ENCODE measurements around the gene TMUB2. TPM values are rescaled to one million over a fixed set of nuclear protein-coding genes. Genes with fewer than 3 reads are reported as not detected.

The TMUB2 gene
- total and polyA plus RNA-seq, 2 of the 13 experiments (the other 11 are each of a cell fraction or from before 2014, with no cell fraction given): 26.9 to 50.8 TPM

DNA sequence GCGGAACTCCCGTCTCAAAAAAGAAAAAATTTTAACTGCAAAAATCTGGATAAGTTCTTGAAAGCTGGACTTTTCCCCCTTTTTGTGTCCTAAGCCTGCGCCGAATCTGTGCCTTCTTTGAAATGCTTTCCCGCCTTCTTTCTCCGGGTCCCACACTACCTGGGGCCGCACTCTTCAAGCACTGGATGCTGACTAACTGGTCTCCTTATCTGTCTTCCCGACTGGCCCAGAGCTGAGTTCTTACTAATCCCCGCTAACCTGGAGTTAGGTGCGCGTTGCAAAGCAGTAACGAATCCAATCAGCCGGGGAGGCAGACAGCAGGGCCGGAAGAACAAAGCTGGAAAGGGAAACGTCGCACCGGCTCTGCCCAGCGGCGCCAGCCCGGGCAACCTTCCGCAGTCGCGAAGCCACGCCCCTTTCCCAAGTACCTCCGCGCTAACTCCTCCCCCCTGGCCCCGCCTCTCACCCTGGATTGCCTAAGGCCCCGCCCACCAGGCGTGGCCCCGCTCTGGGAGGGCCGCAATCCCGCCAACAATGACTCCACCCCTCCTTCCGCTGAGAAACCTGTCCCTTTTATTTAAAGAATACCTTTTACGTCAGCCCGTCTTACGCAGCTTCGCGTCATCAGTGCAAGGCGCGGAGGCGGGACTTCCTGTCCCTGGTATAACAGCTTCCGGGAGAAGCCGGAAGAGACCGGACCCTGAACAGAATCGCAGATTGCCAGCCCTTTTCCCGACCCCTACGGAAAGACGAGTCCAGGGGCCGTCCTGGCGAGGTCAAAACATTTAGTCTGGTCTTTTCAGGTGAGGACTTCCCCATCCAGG lies at the start of gene TMUB2 (continued):
- TF ChIP-seq, protein P1, sequence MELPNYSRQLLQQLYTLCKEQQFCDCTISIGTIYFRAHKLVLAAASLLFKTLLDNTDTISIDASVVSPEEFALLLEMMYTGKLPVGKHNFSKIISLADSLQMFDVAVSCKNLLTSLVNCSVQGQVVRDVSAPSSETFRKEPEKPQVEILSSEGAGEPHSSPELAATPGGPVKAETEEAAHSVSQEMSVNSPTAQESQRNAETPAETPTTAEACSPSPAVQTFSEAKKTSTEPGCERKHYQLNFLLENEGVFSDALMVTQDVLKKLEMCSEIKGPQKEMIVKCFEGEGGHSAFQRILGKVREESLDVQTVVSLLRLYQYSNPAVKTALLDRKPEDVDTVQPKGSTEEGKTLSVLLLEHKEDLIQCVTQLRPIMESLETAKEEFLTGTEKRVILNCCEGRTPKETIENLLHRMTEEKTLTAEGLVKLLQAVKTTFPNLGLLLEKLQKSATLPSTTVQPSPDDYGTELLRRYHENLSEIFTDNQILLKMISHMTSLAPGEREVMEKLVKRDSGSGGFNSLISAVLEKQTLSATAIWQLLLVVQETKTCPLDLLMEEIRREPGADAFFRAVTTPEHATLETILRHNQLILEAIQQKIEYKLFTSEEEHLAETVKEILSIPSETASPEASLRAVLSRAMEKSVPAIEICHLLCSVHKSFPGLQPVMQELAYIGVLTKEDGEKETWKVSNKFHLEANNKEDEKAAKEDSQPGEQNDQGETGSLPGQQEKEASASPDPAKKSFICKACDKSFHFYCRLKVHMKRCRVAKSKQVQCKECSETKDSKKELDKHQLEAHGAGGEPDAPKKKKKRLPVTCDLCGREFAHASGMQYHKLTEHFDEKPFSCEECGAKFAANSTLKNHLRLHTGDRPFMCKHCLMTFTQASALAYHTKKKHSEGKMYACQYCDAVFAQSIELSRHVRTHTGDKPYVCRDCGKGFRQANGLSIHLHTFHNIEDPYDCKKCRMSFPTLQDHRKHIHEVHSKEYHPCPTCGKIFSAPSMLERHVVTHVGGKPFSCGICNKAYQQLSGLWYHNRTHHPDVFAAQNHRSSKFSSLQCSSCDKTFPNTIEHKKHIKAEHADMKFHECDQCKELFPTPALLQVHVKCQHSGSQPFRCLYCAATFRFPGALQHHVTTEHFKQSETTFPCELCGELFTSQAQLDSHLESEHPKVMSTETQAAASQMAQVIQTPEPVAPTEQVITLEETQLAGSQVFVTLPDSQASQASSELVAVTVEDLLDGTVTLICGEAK (IDR thresholded peaks at IDR 0.05): peak; percentile 91
- TF ChIP-seq, protein P1 (CRISPR knock-in tag; IDR thresholded peaks at IDR 0.05): no peak; the same call in 1 of the 2 replicates
- peak; percentile 54; the same call in 1 of the 2 replicates for TF ChIP-seq ISX (CRISPR knock-in tag; conservative IDR thresholded peaks at IDR 0.05)
- peak; percentile 58; the same call in 1 of the 2 replicates for TF ChIP-seq ZNF547 (CRISPR knock-in tag; IDR thresholded peaks at IDR 0.05)
- TF ChIP-seq, protein P2, sequence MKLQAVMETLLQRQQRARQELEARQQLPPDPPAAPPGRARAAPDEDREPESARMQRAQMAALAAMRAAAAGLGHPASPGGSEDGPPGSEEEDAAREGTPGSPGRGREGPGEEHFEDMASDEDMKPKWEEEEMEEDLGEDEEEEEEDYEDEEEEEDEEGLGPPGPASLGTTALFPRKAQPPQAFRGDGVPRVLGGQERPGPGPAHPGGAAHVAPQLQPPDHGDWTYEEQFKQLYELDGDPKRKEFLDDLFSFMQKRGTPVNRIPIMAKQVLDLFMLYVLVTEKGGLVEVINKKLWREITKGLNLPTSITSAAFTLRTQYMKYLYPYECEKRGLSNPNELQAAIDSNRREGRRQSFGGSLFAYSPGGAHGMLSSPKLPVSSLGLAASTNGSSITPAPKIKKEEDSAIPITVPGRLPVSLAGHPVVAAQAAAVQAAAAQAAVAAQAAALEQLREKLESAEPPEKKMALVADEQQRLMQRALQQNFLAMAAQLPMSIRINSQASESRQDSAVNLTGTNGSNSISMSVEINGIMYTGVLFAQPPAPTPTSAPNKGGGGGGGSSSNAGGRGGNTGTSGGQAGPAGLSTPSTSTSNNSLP (IDR thresholded peaks at IDR 0.05; ENCODE audit: low read depth, low read length): peak; percentile 33; the same call in 1 of the 2 replicates
- TF ChIP-seq AKNA (CRISPR knock-in tag; IDR thresholded peaks at IDR 0.05; ENCODE audit: borderline replicate concordance): 0 out of 2 replicates have a peak, but pooled peaks have one; percentile 74
- TF ChIP-seq ARNTL (CRISPR knock-in tag; IDR thresholded peaks at IDR 0.05): peak; percentile 7; the same call in 1 of the 2 replicates
- TF ChIP-seq ZSCAN22 (CRISPR knock-in tag; IDR thresholded peaks at IDR 0.05): no peak
- peak; percentile 75 for TF ChIP-seq TEAD3 (CRISPR knock-in tag; optimal IDR thresholded peaks at IDR 0.05; ENCODE audit: borderline replicate concordance)
- TF ChIP-seq SP2 (CRISPR knock-in tag; IDR thresholded peaks at IDR 0.05): peak; percentile 95

Measured in HepG2 (cell line).